Neural progenitor cell (in vitro differentiated cells): ENCODE measurements around the gene CTSO. TPM values are rescaled to one million over a fixed set of nuclear protein-coding genes. Genes with fewer than 3 reads are reported as not detected.

Experiments
- DNase-seq: peaks from one replicate; pipeline ENCODE4 v3.0.0-alpha.2; 2016; ENCODE audit warnings: low spot score
- H2AFZ ChIP-seq: fragments of 200-600 bp; sonication (generic); replicated peaks from 2 replicates; pipeline ENCODE4 v1.6.1; 2016; ENCODE audit warnings: antibody characterized with exemption
- H3F3A ChIP-seq: fragments of 200-600 bp; sonication (generic); 2 replicates; pipeline ENCODE4 v1.6.1; 2016; ENCODE audit warnings: antibody characterized with exemption, low read depth
- H3K27ac ChIP-seq: fragments of 200-600 bp; sonication (generic); 2 replicates; pipeline ENCODE4 v1.5.1; 2016; ENCODE audit warnings: mild to moderate bottlenecking
- H3K27me3 ChIP-seq: fragments of 200-600 bp; sonication (generic); 2 replicates; pipeline ENCODE4 v1.6.1; 2016; ENCODE audit warnings: mild to moderate bottlenecking, moderate library complexity
- H3K36me3 ChIP-seq: fragments of 200-600 bp; sonication (generic); 2 replicates; pipeline ENCODE4 v1.5.1; 2016
- H3K4me1 ChIP-seq: fragments of 200-600 bp; sonication (generic); 2 replicates; pipeline ENCODE4 v1.6.1; 2016; ENCODE audit warnings: mixed run types
- H3K4me2 ChIP-seq: fragments of 200-600 bp; sonication (generic); 2 replicates; pipeline ENCODE4 v1.6.1; 2016
- H3K4me3 ChIP-seq: fragments of 200-600 bp; sonication (generic); 2 replicates; pipeline ENCODE4 v1.5.1; 2016
- H3K79me2 ChIP-seq: fragments of 200-600 bp; sonication (generic); 2 replicates; pipeline ENCODE4 v1.6.1; 2016; ENCODE audit warnings: low read depth
- H3K9ac ChIP-seq: fragments of 200-600 bp; sonication (generic); 2 replicates; pipeline ENCODE4 v1.6.1; 2016
- H3K9me3 ChIP-seq: fragments of 200-600 bp; sonication (generic); 2 replicates; pipeline ENCODE4 v1.5.1; 2016; ENCODE audit warnings: low read depth
- H4K20me1 ChIP-seq: fragments of 200-600 bp; sonication (generic); 2 replicates; pipeline ENCODE4 v1.6.1; 2016; ENCODE audit warnings: low read depth
- H3K27ac Mint-ChIP-seq: 3 replicates; pipeline ENCODE4 v1.8.0; 2021; ENCODE audit warnings: mixed read lengths
- H3K27me3 Mint-ChIP-seq: 2 replicates; pipeline ENCODE4 v1.8.0; 2022; ENCODE audit warnings: low read depth, mild to moderate bottlenecking, inconsistent platforms, moderate library complexity, mixed read lengths; ENCODE audit not compliant: insufficient read depth
- H3K36me3 Mint-ChIP-seq: 3 replicates; pipeline ENCODE4 v1.8.0; 2021; ENCODE audit warnings: mixed read lengths
- H3K4me1 Mint-ChIP-seq: 3 replicates; pipeline ENCODE4 v1.8.0; 2021; ENCODE audit warnings: mixed read lengths
- H3K4me3 Mint-ChIP-seq: 3 replicates; pipeline ENCODE4 v1.8.0; 2021; ENCODE audit warnings: mild to moderate bottlenecking, moderate library complexity, mixed read lengths
- H3K9me3 Mint-ChIP-seq: 3 replicates; pipeline ENCODE4 v1.8.0; 2020; ENCODE audit warnings: mixed read lengths
- CTCF ChIP-seq: fragments of 200-600 bp; sonication (generic); IDR thresholded peaks from 2 replicates; pipeline ENCODE4 v1.5.1; 2017; ENCODE audit warnings: antibody characterized with exemption, mild to moderate bottlenecking
- EZH2 ChIP-seq: fragments of 200-600 bp; sonication (generic); IDR thresholded peaks from 2 replicates; pipeline ENCODE4 v1.6.1; 2017; ENCODE audit warnings: antibody characterized with exemption, mild to moderate bottlenecking, moderate library complexity
- EZH2phosphoT487 ChIP-seq: fragments of 200-600 bp; sonication (generic); IDR thresholded peaks from 2 replicates; pipeline ENCODE4 v1.6.1; 2017; ENCODE audit warnings: antibody characterized with exemption
- total RNA-seq: library from RNA; depleted of rRNA; stranded (reverse); fragments of >200 nt; gene quantifications from 2 replicates; pipeline ENCODE4 v1.2.3, GENCODE V29; 2015; ENCODE audit warnings: low replicate concordance

CTSO gene
- total RNA-seq, 1 donor from 2014 or later: 3.2 TPM

GRCh38 chr4:155909615-155910226, 43.9 kb downstream of the CTSO start:
- no peaks in the 10 kb centered on the region for H3K79me2 ChIP-seq
- no peak overlapping the region for H3K4me3 ChIP-seq
- Mint-ChIP-seq H3K4me1 (peaks cover 8% of the 10 kb centered on the region), H3K4me3 (no peak overlapping the region), H3K36me3 (no peaks in the 10 kb centered on the region), H3K9me3 (no peaks in the 10 kb centered on the region), H3K27me3 (no peaks in the 10 kb centered on the region), H3K27ac (no peak overlapping the region)
- no peaks in the 10 kb centered on the region for H3K9me3 ChIP-seq
- H3K4me2 ChIP-seq: no peak overlapping the region
- no peaks in the 10 kb centered on the region for H3K36me3 ChIP-seq
- no peak overlapping the region for H3K27ac ChIP-seq
- H3K4me1 ChIP-seq: no peaks in the 10 kb centered on the region
- no peak for DNase-seq
- H3K9ac ChIP-seq: no peak overlapping the region
- H4K20me1 ChIP-seq: no peaks in the 10 kb centered on the region
- H3K27me3 ChIP-seq: no peaks in the 10 kb centered on the region
- no peaks in the 10 kb centered on the region for H3F3A ChIP-seq
- no peak overlapping the region for H2AFZ ChIP-seq
- TF ChIP-seq EZH2phosphoT487 (no peak), CTCF (no peak), EZH2 (no peak)

GRCh38 chr4:155908187-155909139, 45.2 kb downstream of the CTSO start:
- no peak for TF ChIP-seq EZH2phosphoT487
- TF ChIP-seq CTCF: no peak
- no peak for TF ChIP-seq EZH2

GRCh38 chr4:155907556-155907955, 46.1 kb downstream of the CTSO start:
- Histone ChIP-seq H3K27me3 (no peaks in the 10 kb centered on the region), H3K4me3 (no peak overlapping the region), H2AFZ (no peak overlapping the region), H3K4me1 (no peaks in the 10 kb centered on the region), H3K27ac (no peak overlapping the region), H3K9me3 (no peaks in the 10 kb centered on the region), H3K36me3 (no peaks in the 10 kb centered on the region), H3K79me2 (no peaks in the 10 kb centered on the region), H3K4me2 (no peak overlapping the region), H3K9ac (no peak overlapping the region), H3F3A (no peaks in the 10 kb centered on the region), H4K20me1 (no peaks in the 10 kb centered on the region)
- no peak for DNase-seq
- H3K27me3 Mint-ChIP-seq: no peaks in the 10 kb centered on the region
- TF ChIP-seq EZH2phosphoT487: no peak
- no peak for TF ChIP-seq EZH2
- no peak for TF ChIP-seq CTCF
- no peaks in the 10 kb centered on the region for H3K36me3 Mint-ChIP-seq
- no peak overlapping the region for H3K4me3 Mint-ChIP-seq
- H3K4me1 Mint-ChIP-seq: peaks cover 3% of the 10 kb centered on the region
- H3K9me3 Mint-ChIP-seq: no peaks in the 10 kb centered on the region
- no peak overlapping the region for H3K27ac Mint-ChIP-seq

More at GRCh38 chr4:155908187-155909139, 45.2 kb downstream of the CTSO start:
- H3K9me3 Mint-ChIP-seq: no peaks in the 10 kb centered on the region
- H3K9ac ChIP-seq: no peak overlapping the region
- H3K4me1 ChIP-seq: no peaks in the 10 kb centered on the region
- no peaks in the 10 kb centered on the region for H3F3A ChIP-seq
- no peak overlapping the region for H3K27ac ChIP-seq
- H3K27me3 Mint-ChIP-seq: no peaks in the 10 kb centered on the region
- H4K20me1 ChIP-seq: no peaks in the 10 kb centered on the region
- H3K4me2 ChIP-seq: no peak overlapping the region
- H3K79me2 ChIP-seq: no peaks in the 10 kb centered on the region
- no peak overlapping the region for H3K4me3 Mint-ChIP-seq
- H3K27ac Mint-ChIP-seq: no peak overlapping the region
- H3K4me1 Mint-ChIP-seq: peaks cover 5% of the 10 kb centered on the region
- no peaks in the 10 kb centered on the region for H3K36me3 ChIP-seq
- H2AFZ ChIP-seq: no peak overlapping the region
- H3K27me3 ChIP-seq: no peaks in the 10 kb centered on the region
- no peaks in the 10 kb centered on the region for H3K9me3 ChIP-seq
- H3K36me3 Mint-ChIP-seq: no peaks in the 10 kb centered on the region
- DNase-seq: no peak
- no peak overlapping the region for H3K4me3 ChIP-seq
